ENCODE measurements around the gene POLR1A.

Gene POLR1A

GRCh38 chr2:86037141-86037794 is 68.4 kb downstream of the POLR1A start:
- TF ChIP-seq CTCF (IDR thresholded peaks at IDR 0.05; ENCODE audit: extremely low read depth, insufficient read depth, missing control alignments) = no peak
- in situ Hi-C loops (cut with MboI; ENCODE audit: low pct_unique_long_range_greater_than_20kb, low sequenced_read_pairs, unreplicated experiment) = no loop called here
- no peak for DNase-seq (ENCODE audit: low spot score)

- in situ Hi-C loops (cut with MboI; ENCODE audit: low pct_unique_long_range_greater_than_20kb, low sequenced_read_pairs, unreplicated experiment) = no loop called here
- no peak for DNase-seq (ENCODE audit: low spot score)
- TF ChIP-seq CTCF (IDR thresholded peaks at IDR 0.05; ENCODE audit: extremely low read depth, insufficient read depth, missing control alignments) = no peak
Observed at GRCh38 chr2:86036669-86037138, 69.0 kb downstream of the POLR1A start.

- TF ChIP-seq CTCF (IDR thresholded peaks at IDR 0.05; ENCODE audit: extremely low read depth, insufficient read depth, missing control alignments) = peak; percentile 48
- DNase-seq (ENCODE audit: low spot score) = peak; percentile 87
- in situ Hi-C loops (cut with MboI; ENCODE audit: low pct_unique_long_range_greater_than_20kb, low sequenced_read_pairs, unreplicated experiment) = no loop called here
Observed at GRCh38 chr2:86035883-86036668, 69.6 kb downstream of the POLR1A start.

GRCh38 chr2:86035376-86035882 is 70.3 kb downstream of the POLR1A start:
- no peak for DNase-seq (ENCODE audit: low spot score)
- TF ChIP-seq CTCF (IDR thresholded peaks at IDR 0.05; ENCODE audit: extremely low read depth, insufficient read depth, missing control alignments) = no peak
- in situ Hi-C loops (cut with MboI; ENCODE audit: low pct_unique_long_range_greater_than_20kb, low sequenced_read_pairs, unreplicated experiment) = no loop called here

GRCh38 chr2:86033751-86034692 is 71.7 kb downstream of the POLR1A start:
- no peak for DNase-seq (ENCODE audit: low spot score)
- no peak for TF ChIP-seq CTCF (IDR thresholded peaks at IDR 0.05; ENCODE audit: extremely low read depth, insufficient read depth, missing control alignments)
- in situ Hi-C loops (cut with MboI; ENCODE audit: low pct_unique_long_range_greater_than_20kb, low sequenced_read_pairs, unreplicated experiment) = no loop called here

All from GM13977 (cell line).